ENCODE measurements around the gene SPSB1. TPM values are rescaled to one million over a fixed set of nuclear protein-coding genes. Genes with fewer than 3 reads are reported as not detected.
"Not testable (repeated sequence)": the region's sequence is repeated elsewhere in the genome, so short reads cannot be mapped to it uniquely, and the experiment has no call there.

The SPSB1 gene
- total RNA-seq, 1 donor from 2014 or later: 21.6 TPM

- DNase-seq (ENCODE audit: low read depth in 2 of 2): no peak
These were observed 70.4 kb downstream of the SPSB1 start for GRCh38 chr1:9363061-9363471.

GRCh38 chr1:9366298-9366697, 73.6 kb downstream of the SPSB1 start:
- no peak for DNase-seq (ENCODE audit: low read depth in 2 of 2)

DNA sequence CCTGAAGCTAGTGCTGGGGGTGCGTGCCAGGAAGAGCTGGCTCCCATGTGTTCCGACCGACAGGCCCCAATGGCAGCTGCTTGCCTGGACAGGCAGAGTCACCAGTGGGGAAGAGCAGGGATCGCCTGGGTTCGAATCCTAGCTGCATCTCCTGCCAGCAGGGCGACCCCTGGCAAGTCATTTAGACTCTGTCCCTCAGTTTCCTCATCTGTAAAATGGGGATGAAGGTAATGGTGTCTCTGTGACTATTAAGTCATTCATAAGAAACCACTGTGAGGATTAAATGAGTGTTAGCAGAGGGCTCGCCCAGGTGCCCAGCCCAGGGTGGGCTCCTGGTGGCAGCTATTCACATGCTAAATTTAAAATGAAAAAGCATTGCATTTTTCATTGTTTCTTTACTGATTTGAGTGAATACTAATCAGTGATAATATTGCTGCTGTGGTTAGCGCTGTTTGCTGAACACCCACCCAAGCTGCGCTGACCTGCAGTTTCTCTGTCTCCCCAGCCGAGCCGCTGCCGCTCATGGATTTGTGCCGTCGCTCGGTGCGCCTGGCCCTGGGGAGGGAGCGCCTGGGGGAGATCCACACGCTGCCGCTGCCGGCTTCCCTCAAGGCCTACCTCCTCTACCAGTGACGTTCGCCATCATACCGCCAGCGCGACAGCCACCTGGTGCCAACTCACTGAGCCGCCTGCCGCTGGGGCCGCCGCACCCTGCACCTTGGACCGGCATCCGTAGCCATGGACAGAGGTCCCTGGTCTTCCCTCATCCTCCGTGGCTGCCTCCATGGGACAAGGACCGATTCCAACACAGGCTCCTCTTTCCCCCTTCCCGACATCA, 74.5 kb downstream of the SPSB1 start:
- no peak for DNase-seq (ENCODE audit: low read depth in 2 of 2)

GRCh38 chr1:9367806-9368205, 75.1 kb downstream of the SPSB1 start:
- DNase-seq (ENCODE audit: low read depth in 2 of 2): no peak

DNA sequence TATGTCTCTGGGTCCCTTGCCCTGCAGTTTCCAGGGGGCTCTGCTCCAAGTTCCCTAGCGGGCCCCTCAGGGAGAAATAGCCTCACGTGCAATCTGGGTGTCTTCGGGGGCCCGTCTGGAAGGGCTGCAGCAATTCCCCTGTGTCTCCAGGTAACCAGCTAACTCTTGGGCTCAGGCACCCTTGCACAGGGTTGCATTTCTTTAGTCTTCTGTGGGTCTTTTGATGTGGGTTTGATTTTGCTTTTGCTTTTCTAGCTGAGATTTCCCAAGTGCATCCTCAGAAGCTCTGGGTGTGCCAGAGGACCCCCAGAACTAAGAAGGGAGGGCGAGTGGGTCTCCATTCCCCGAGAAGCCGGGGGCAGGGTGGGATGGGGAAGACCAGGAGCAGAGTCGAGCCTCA, 75.7 kb downstream of the SPSB1 start:
- DNase-seq (ENCODE audit: low read depth in 2 of 2): no peak

DNA sequence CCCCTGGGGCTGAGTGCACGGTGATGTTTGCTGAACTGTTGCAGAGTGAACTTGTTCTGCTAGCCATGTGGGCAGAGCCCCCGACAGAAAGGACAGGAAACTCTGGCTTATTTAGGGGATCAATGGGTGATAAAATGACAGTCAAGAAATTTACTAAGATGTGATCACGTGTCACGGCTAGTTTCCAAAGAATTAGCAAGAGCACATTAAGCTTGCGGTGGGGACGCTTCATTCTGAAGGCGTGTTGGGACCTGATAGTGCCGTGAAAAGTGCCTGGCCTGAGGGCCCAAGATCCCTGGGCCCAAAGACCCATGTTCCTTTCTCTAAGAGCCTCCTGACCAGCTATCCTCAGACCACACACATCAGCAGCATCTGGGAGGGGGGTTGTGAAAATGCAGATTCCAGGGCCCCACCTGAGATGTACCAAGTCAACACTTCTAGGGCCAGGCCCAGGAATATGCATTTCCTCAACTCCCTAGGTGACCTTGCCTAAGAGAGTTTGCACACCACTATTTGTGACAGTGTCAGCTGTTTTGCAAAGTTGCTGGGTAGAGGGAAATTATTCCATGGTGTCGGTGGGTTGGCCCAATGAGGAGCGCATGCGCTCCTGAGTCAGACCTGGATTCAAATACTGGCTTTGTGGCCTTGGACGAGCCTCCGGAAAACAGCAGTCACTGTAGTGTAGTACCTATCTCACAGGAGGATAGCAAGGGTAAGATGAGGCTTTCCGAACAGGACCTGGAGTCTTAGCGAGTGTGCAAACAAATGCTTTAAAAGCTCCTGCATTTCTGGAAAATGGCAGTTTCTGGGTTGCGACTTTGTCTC, 77.5 kb downstream of the SPSB1 start:
- no peak for DNase-seq (ENCODE audit: low read depth in 2 of 2)

GRCh38 chr1:9371391-9371935, 78.8 kb downstream of the SPSB1 start:
- peak; percentile 87 to 94 for DNase-seq (ENCODE audit: low read depth in 2 of 2)

DNA sequence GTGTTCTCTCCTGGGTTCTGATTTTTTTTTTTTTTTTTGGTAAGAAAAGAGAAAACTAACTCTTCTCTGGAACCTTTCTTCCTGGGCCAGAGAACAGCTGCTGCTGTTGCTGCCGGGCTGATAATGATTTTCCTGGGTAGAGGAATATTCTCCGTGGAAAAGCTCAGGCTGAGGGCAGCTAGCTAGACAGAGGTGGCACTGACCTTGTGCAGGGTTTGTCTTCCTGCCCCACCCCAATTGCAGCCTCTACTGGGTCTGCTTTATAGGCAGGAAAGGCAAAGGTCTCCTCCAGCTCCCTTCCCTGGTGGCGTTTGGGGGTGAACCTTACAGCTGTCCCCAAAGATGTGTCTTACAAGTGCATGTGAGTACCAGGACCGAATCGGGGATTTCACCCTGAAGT, 79.3 kb downstream of the SPSB1 start:
- peak in 1 of 2 donors; percentile 57 for DNase-seq (ENCODE audit: low read depth in 2 of 2)

GRCh38 chr1:9373619-9374018, 80.9 kb downstream of the SPSB1 start:
- peak in 1 of 2 donors; percentile 72 for DNase-seq (ENCODE audit: low read depth in 2 of 2)

DNA sequence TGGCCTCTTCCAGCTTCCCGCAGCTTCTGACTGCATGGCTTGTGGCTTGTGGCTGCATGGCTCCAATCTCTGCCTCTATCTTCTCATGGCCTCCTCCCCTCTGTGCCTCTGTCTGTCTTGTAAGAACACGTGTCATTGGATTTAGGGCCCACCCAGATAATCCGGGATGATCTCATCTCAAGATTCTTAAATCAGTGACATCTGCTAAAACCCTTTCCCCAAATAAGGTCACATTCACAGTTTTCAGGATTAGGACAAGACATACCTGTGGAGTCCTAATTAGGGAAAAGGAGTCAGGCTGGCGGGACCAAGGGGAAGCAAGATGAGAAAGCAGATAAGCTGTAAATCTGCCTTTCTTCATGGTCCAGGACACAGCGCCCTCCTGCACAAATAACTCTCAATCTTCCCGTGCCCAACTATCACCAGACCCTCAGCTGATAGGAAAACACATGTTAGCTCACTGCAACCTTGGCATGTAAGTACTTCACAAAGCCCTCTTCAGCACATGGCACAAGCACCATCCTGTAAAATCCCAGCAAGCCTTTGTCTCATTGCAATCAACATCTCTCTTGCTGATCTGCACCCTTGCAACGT, 82.2 kb downstream of the SPSB1 start:
- DNase-seq (ENCODE audit: low read depth in 2 of 2): no peak

- DNase-seq (ENCODE audit: low read depth in 2 of 2): no peak
These were observed 83.2 kb downstream of the SPSB1 start for GRCh38 chr1:9375912-9376311.

GRCh38 chr1:9376430-9376829, 83.7 kb downstream of the SPSB1 start:
- no peak for DNase-seq (ENCODE audit: low read depth in 2 of 2)

DNA sequence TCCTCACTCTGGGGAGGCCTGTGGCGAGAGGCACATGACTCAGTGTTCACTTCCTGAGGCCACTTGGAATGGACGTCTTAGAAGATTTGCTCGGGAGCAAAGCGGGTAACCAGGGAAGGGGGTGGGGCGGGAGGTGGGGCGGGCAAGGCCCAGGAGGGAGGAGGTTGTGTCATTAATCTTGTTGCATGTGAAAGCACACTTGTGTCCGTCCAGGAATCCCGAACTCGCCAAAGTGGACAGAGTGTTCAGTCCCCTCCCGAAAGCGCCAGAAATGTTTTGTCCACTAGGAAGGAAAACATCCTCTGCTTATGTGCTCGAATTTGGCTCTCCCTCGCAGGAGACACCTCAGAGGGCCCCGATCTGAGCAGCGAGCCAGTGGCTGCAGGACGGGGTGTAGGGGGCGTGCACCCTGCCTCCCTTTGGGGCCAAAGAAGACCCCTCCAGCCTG, 84.2 kb downstream of the SPSB1 start:
- DNase-seq (ENCODE audit: low read depth in 2 of 2): peak in 1 of 2 donors; percentile 84

DNA sequence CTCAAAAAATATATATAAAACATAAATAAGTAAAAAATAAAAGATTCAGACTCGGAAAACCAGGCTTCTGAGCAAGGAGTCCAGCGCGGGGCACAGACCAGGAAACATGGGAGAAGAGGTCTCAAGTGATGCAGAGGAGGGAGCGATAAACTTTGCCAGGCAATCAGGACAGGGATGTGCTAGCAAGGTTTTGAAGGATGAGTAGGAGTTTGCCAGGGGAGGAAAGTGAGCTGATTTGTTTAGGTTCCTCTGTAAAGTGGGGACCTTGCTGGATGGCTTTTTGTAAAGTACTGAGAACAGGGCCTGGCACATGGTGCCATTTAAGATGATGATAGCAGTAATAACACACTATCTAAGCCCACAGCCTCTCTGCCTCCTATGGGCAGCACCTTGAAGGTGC, 86.1 kb downstream of the SPSB1 start:
- no peak for DNase-seq (ENCODE audit: low read depth in 2 of 2)

GRCh38 chr1:9380711-9381110, 88.0 kb downstream of the SPSB1 start:
- DNase-seq (ENCODE audit: low read depth in 2 of 2): no peak

GRCh38 chr1:9382643-9383491, 90.2 kb downstream of the SPSB1 start:
- no peak for DNase-seq (ENCODE audit: low read depth in 2 of 2)

- no peak for DNase-seq (ENCODE audit: low read depth in 2 of 2)
These were observed 91.4 kb downstream of the SPSB1 start for GRCh38 chr1:9384128-9384527.

DNA sequence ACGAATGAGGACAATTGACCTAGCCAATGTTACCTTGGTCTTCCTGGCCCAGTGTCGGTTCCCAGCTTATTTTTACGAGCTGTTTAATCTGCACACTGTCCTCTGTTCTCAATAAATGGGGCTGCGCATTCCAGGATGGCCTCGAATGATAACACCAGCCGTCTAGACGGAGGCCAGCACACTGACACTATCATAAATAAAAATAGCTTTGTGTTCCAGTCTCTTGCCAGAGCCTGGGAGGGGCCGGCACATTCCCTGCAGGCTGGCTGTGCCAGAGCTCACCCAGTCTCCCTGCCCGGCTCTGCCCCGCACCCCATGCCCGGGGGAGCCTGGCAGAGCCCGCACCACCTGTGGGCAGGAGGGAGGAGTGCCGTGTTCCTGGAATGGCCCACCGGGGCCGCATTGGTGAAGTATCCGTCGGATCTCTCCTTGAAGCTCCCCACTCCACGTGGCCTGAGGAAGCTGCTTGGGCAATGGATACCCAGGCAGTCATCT, 92.1 kb downstream of the SPSB1 start:
- DNase-seq (ENCODE audit: low read depth in 2 of 2): peak; percentile 25 to 81

DNA sequence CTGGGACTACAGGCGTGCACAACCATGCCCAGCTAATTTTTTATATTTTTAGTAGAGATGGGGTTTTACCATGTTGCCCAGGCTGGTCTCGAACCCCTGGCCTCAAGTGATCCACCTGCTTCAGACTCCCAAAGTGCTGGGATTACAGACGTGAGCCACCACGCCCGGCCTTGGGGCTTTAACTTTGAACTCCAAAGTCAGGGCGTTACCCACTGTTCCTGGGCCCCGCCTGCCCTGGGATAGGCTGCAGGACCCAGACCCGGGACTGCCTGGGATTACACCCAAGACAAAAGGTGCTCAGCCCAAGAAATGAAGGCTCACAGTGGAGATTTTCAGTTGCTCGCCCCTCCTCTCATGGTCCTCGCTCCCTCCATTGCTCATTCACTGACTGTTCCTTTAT, 92.7 kb downstream of the SPSB1 start:
- DNase-seq (ENCODE audit: low read depth in 2 of 2): not testable (repeated sequence)

DNA sequence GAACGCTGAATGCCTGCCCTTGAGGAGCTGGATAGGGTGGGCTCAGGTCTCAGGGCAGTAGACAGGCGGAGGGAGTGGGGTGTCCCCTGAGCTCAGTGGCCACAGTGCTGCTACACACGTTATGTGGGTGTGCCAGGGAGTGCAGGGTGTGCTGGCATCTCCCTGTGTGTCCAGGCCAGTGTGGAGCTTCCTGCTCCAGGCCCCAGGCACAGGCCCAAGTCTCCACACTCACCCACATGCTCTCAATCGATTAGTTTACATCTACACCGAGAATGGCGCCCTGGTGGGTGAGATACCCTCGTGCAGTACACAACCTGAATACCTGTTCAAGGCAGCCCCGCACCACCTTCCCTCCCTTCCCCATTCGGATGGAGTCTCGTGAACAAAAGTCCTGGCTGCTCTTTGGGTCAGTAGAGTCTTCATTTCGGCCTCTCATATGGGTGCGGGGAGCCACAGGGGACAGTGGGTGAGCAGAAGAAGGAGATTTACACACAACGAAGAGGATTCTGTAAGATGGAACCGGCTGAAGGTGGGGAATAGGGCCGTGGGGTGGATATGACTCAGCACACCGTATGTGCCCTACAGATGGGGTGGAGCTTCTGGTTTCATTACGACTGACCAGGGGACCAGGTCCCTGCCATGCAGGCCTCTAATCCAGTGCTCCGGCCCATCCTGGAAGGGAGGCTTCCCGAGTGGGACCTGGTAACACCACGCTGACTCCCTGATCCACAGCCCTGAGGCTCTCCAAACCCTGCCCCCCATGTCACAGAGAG, 93.3 kb downstream of the SPSB1 start:
- peak in 1 of 2 donors; percentile 42 for DNase-seq (ENCODE audit: low read depth in 2 of 2)
